Nephron progenitor cell (in vitro differentiated cells): ENCODE data around the gene TFB2M.

ENCODE experiments used
- DNase-seq: peaks from one replicate; pipeline ENCODE4 v3.0.0; 2021
- H3K27ac Mint-ChIP-seq: 2 replicates; pipeline ENCODE4 v1.8.0; 2021; ENCODE audit warnings: mild to moderate bottlenecking, moderate library complexity, mixed read lengths
- H3K27me3 Mint-ChIP-seq: 2 replicates; pipeline ENCODE4 v1.8.0; 2021; ENCODE audit warnings: mild to moderate bottlenecking, low read depth, mixed read lengths; ENCODE audit not compliant: poor library complexity
- H3K36me3 Mint-ChIP-seq: 2 replicates; pipeline ENCODE4 v1.8.0; 2021; ENCODE audit warnings: low read depth, mixed read lengths
- H3K4me1 Mint-ChIP-seq: 2 replicates; pipeline ENCODE4 v1.8.0; 2021; ENCODE audit warnings: mixed read lengths
- H3K4me3 Mint-ChIP-seq: 2 replicates; pipeline ENCODE4 v1.8.0; 2021; ENCODE audit warnings: mild to moderate bottlenecking, moderate library complexity, mixed read lengths
- H3K9me3 Mint-ChIP-seq: 2 replicates; pipeline ENCODE4 v1.8.0; 2021; ENCODE audit warnings: mild to moderate bottlenecking, moderate library complexity, mixed read lengths
- TF ChIP-seq, protein P1 (sequence below): fragments of 200-600 bp; sonication (generic); IDR thresholded peaks from 2 replicates; pipeline ENCODE4 v1.5.0; 2021; ENCODE audit warnings: antibody characterized with exemption

The TFB2M gene

DNA sequence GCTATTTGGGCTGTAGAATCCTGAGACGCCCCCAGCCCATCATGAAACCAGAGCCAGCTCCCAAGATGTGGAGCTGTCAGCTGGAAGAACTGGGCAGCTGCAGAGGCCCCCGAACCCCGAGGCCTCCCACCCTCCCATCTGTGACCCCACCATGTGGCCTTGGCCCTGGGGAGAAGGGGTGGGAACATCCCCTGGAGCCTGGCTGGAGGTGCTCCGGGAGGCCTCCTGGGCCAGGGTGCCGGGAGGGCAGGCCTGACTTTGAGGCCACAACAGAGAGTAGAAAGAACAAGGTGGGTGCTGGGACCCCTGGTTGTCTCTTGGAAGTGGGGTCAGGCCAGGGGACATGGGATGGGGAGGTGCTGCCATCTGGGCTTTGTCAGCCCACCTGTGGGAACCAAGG lies 53.0 kb downstream of the TFB2M start:
- Mint-ChIP-seq H3K9me3 (peaks cover 30% of the 10 kb centered on the region), H3K4me1 (no peaks in the 10 kb centered on the region), H3K27me3 (peaks cover 8% of the 10 kb centered on the region), H3K4me3 (no peak overlapping the region), H3K27ac (no peak overlapping the region), H3K36me3 (no peaks in the 10 kb centered on the region)
- TF ChIP-seq, protein P1, sequence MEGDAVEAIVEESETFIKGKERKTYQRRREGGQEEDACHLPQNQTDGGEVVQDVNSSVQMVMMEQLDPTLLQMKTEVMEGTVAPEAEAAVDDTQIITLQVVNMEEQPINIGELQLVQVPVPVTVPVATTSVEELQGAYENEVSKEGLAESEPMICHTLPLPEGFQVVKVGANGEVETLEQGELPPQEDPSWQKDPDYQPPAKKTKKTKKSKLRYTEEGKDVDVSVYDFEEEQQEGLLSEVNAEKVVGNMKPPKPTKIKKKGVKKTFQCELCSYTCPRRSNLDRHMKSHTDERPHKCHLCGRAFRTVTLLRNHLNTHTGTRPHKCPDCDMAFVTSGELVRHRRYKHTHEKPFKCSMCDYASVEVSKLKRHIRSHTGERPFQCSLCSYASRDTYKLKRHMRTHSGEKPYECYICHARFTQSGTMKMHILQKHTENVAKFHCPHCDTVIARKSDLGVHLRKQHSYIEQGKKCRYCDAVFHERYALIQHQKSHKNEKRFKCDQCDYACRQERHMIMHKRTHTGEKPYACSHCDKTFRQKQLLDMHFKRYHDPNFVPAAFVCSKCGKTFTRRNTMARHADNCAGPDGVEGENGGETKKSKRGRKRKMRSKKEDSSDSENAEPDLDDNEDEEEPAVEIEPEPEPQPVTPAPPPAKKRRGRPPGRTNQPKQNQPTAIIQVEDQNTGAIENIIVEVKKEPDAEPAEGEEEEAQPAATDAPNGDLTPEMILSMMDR: no peak
- DNase-seq: no peak

DNA sequence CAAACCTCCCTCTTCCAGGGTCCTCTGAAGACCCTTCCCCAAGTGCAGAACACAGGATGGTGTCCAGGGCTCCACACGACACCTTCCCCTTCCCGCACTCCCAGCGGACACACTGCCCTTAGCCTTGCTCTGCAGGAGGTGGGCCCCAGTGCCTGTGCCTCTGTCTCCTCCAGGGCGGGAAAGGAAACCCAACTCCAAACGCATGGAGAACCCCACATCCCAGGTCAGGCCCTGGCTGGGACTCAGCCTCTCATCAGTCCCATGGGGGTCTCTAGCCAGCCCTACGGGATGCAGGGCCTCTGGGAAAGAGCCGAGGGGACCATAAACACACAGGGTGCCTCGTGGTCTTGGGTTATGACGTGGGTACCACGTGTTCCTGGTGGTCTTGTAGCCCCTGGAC lies 53.4 kb downstream of the TFB2M start:
- TF ChIP-seq, protein P1: no peak
- Mint-ChIP-seq H3K36me3 (no peaks in the 10 kb centered on the region), H3K9me3 (peaks cover 30% of the 10 kb centered on the region), H3K27me3 (peaks cover 8% of the 10 kb centered on the region), H3K4me3 (no peak overlapping the region), H3K4me1 (peaks cover under 1% of the 10 kb centered on the region), H3K27ac (no peak overlapping the region)
- no peak for DNase-seq

DNA sequence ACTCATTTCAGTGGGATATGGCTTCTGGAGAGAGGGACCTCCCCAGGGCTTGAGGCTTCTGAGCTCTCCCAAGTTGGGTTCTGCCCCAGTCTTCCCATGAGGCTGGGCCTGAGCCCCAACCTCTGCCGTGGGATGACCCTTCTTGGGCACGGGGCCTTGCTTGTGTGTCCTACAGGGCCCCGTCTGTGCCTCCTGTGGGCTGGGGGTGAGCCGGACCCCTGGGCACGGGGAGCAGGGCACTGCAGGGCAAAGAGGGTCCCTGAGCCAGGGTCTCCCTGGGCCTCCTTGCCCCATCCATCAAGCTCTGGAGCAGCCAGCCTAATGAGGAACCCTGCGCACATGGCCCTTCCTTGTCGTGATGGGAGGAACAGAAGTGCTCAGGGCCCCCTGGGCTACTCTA lies 53.8 kb downstream of the TFB2M start:
- DNase-seq: no peak
- Mint-ChIP-seq H3K27me3 (peaks cover 8% of the 10 kb centered on the region), H3K4me1 (peaks cover 5% of the 10 kb centered on the region), H3K9me3 (peaks cover 30% of the 10 kb centered on the region), H3K27ac (no peak overlapping the region), H3K36me3 (no peaks in the 10 kb centered on the region), H3K4me3 (no peak overlapping the region)
- TF ChIP-seq, protein P1: no peak

DNA sequence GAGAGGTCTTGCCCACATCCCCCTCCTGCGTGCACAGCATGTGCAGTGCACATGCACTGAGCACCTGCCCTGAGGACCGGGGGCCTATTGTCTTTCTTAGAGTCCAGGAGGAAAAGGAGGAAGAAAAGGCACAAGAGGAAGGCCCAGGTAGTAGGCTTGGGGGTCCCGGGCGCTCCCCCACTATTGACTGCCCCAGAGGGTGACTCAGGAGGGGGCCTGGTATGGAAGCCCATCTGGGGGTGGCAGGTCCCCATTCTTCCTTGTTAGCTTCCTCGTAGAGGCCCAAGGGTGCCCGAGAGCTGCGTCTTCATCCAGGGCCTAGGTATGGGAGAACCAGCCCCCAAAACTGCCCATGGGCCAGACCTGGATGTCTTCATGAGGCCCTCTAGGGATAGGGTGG lies 54.9 kb downstream of the TFB2M start:
- Mint-ChIP-seq H3K27me3 (peaks cover 11% of the 10 kb centered on the region), H3K4me3 (no peak overlapping the region), H3K4me1 (peaks cover 10% of the 10 kb centered on the region), H3K36me3 (no peaks in the 10 kb centered on the region), H3K27ac (no peak overlapping the region), H3K9me3 (peaks cover 25% of the 10 kb centered on the region)
- TF ChIP-seq, protein P1: no peak
- no peak for DNase-seq

DNA sequence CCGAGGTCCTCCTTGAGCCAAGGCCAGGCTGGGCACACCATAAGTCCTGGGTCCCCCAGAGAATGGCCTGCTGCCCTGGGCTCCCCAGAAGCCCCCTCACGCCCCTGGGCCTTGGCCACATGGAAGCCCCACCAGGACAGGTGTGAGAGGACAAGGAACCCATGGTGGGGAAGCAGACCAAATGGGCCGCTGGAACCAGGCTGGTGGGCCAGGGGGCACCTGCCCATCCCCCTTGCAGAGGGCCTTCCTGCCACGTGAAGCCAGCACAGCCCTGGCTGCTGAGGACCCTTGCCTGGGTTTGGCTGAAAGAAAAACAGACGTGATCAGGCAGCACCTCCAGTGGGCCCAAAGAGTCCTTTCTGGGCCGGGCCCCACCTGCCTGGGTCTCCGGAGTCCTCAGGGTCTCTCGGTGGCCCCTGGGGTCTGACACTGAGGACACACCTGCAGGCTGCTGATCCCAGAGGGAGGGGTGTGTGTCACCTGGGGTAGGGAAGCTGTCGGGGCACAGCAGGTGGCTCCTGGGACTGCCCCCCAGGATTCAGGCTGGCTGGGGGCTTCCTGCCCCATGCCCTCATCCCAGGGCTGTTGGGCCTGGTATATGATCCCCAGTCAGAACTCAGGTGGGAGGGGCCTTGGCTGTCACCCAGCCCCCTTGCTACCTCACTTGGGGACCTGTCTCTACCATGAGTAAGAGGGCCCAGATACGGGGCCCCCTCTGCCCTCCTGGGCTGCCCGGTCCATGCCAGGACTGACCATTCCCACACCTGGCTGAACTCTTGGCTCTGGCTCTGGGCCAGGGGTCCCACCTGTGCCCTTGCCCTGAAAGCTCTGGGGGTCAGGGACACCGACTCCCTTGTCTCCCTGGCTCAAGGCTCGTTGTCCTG lies 55.7 kb downstream of the TFB2M start:
- peaks cover 18% of the 10 kb centered on the region for H3K4me1 Mint-ChIP-seq
- no peaks in the 10 kb centered on the region for H3K36me3 Mint-ChIP-seq
- TF ChIP-seq, protein P1: no peak
- H3K27me3 Mint-ChIP-seq: peaks cover 16% of the 10 kb centered on the region
- no peak overlapping the region for H3K27ac Mint-ChIP-seq
- H3K4me3 Mint-ChIP-seq: no peak overlapping the region
- peaks cover 19% of the 10 kb centered on the region for H3K9me3 Mint-ChIP-seq
- DNase-seq: no peak
